H1 (cell line): Measurements from ENCODE around the gene LDLRAD3. TPM values are rescaled to one million over a fixed set of nuclear protein-coding genes. Genes with fewer than 3 reads are reported as not detected.

ENCODE experiments used
- CTCF ChIA-PET: fragments of 300-600 bp; sonication (Branson Sonifier 250); formaldehyde crosslinking; loops from one replicate; lab custom pipeline; 2021; ENCODE audit not compliant: partially characterized antibody; lab: Charles Lee
- POLR2A ChIA-PET: fragments of 300-600 bp; sonication (Branson Sonifier 250); formaldehyde crosslinking; loops from one replicate; lab custom pipeline; 2021; ENCODE audit warnings: inconsistent platforms; ENCODE audit not compliant: partially characterized antibody; lab: Charles Lee
- DNase-seq, 2 experiments: peaks; one replicate each; pipeline versions ENCODE4 v3.0.0 to v3.0.0-alpha.2; 2010 to 2022; ENCODE audit warnings: low spot score in 2 of 2, low read depth in 1 of 2, mixed read lengths in 1 of 2
- FAIRE-seq: peaks from 2 replicates; lab custom pipeline; 2011; peaks lifted over from hg19 to GRCh38; lab: Jason Lieb, UNC
- H2AFZ ChIP-seq: 2 replicates; pipeline ENCODE4 v1.8.1; 2012; ENCODE audit warnings: low read length, inconsistent platforms
- H2AK5ac ChIP-seq: 2 replicates; pipeline ENCODE4 v1.6.1; 2013; ENCODE audit warnings: low read depth, low read length
- H2BK120ac ChIP-seq: replicated peaks from 2 replicates; pipeline ENCODE3; 2013; ENCODE audit warnings: low read depth, low read length, inconsistent platforms
- H2BK12ac ChIP-seq: 2 replicates; pipeline ENCODE4 v1.6.1; 2013; ENCODE audit warnings: low read depth, low read length
- H2BK15ac ChIP-seq: 2 replicates; pipeline ENCODE4 v1.6.1; 2013; ENCODE audit warnings: low read length
- H2BK20ac ChIP-seq: 2 replicates; pipeline ENCODE4 v1.6.1; 2013; ENCODE audit warnings: low read length
- H2BK5ac ChIP-seq: 2 replicates; pipeline ENCODE4 v1.6.1; 2013; ENCODE audit warnings: low read depth, low read length
- H3K14ac ChIP-seq: 2 replicates; pipeline ENCODE4 v1.6.1; 2013; ENCODE audit warnings: inconsistent platforms; ENCODE audit not compliant: insufficient read length
- H3K18ac ChIP-seq: 2 replicates; pipeline ENCODE4 v1.6.1; 2013; ENCODE audit warnings: low read length; ENCODE audit errors: extremely low read depth
- H3K23ac ChIP-seq: 2 replicates; pipeline ENCODE4 v1.6.1; 2013; ENCODE audit warnings: inconsistent platforms; ENCODE audit not compliant: insufficient read length
- H3K23me2 ChIP-seq: 2 replicates; pipeline ENCODE4 v1.6.1; 2013; ENCODE audit warnings: low read depth, low read length
- H3K27ac ChIP-seq: 2 replicates; pipeline ENCODE4 v1.6.1; 2011; ENCODE audit warnings: low read depth, low read length, inconsistent platforms
- H3K27me3 ChIP-seq, 4 experiments: replicated peaks in 1 of 4; 1 replicate in 1 of 4; 2 replicates in 3 of 4; pipeline versions ENCODE4 v1.6.1 to v1.8.1; 2011 to 2013; ENCODE audit warnings: low read length in 3 of 4, mild to moderate bottlenecking in 3 of 4, inconsistent platforms in 2 of 4, mixed read lengths in 2 of 4, moderate library complexity in 1 of 4; ENCODE audit not compliant: control insufficient read depth in 3 of 4, insufficient read depth in 3 of 4; ENCODE audit errors: extremely low read depth in 1 of 4
- H3K36me3 ChIP-seq, 4 experiments: 2 replicates each; pipeline versions ENCODE4 v1.6.1 to v1.8.1; 2011 to 2013; ENCODE audit warnings: mild to moderate bottlenecking in 4 of 4, low read length in 3 of 4, moderate library complexity in 2 of 4, control low read depth in 1 of 4, inconsistent platforms in 1 of 4; ENCODE audit not compliant: insufficient read depth in 4 of 4, control insufficient read depth in 2 of 4
- H3K4ac ChIP-seq: replicated peaks from 2 replicates; pipeline ENCODE3; 2013; ENCODE audit warnings: low read length, low read depth, mixed read lengths, inconsistent platforms; ENCODE audit not compliant: insufficient read length
- H3K4me1 ChIP-seq, 4 experiments: replicated peaks in 1 of 4; 1 replicate in 1 of 4; 2 replicates in 3 of 4; pipeline versions ENCODE4 v1.6.1 to v1.8.1; 2011 to 2013; ENCODE audit warnings: low read length in 3 of 4, inconsistent platforms in 2 of 4, mixed read lengths in 1 of 4; ENCODE audit not compliant: insufficient read depth in 4 of 4, control insufficient read depth in 3 of 4
- H3K4me2 ChIP-seq, 2 experiments: 2 replicates each; pipeline versions ENCODE4 v1.6.1 to v1.8.1; 2011 to 2013; ENCODE audit warnings: low read depth in 2 of 2, low read length in 2 of 2, control low read depth in 1 of 2, inconsistent platforms in 1 of 2, mild to moderate bottlenecking in 1 of 2; ENCODE audit not compliant: insufficient read depth in 1 of 2
- H3K4me3 ChIP-seq, 4 experiments: fragments of 200-600, 300-600 bp in 1 of 4; sonication (generic), shearing (Covaris generic), sonication (Bioruptor Twin) in 1 of 4; 2 replicates each; pipeline versions ENCODE4 v1.5.1 to v1.8.1; 2011 to 2016; ENCODE audit warnings: low read length in 4 of 4, low read depth in 3 of 4, control low read depth in 2 of 4, inconsistent platforms in 2 of 4, mild to moderate bottlenecking in 2 of 4, mixed read lengths in 1 of 4, moderate library complexity in 1 of 4; ENCODE audit not compliant: insufficient read depth in 2 of 4; ENCODE audit errors: extremely low read depth in 1 of 4
- H3K56ac ChIP-seq: replicated peaks from 2 replicates; pipeline ENCODE3; 2013; ENCODE audit warnings: low read depth, mild to moderate bottlenecking, mixed read lengths, low read length, inconsistent platforms; ENCODE audit not compliant: insufficient read length
- H3K79me1 ChIP-seq: 2 replicates; pipeline ENCODE4 v1.6.1; 2013; ENCODE audit warnings: low read depth, low read length, control low read depth
- H3K79me2 ChIP-seq, 2 experiments: 2 replicates each; pipeline versions ENCODE4 v1.6.1 to v1.8.1; 2012 to 2013; ENCODE audit warnings: low read length in 2 of 2, mild to moderate bottlenecking in 2 of 2, inconsistent platforms in 1 of 2; ENCODE audit not compliant: insufficient read depth in 2 of 2, control insufficient read depth in 1 of 2
- H3K9ac ChIP-seq, 4 experiments: replicated peaks in 1 of 4; 1 replicate in 1 of 4; 2 replicates in 3 of 4; pipeline versions ENCODE4 v1.6.1 to v1.8.1; 2011 to 2013; ENCODE audit warnings: low read depth in 3 of 4, low read length in 3 of 4, control low read depth in 2 of 4, mild to moderate bottlenecking in 2 of 4, moderate library complexity in 2 of 4, inconsistent platforms in 1 of 4; ENCODE audit errors: extremely low read depth in 1 of 4
- H3K9me3 ChIP-seq, 2 experiments: 2 replicates each; pipeline versions ENCODE4 v1.6.1 to v1.8.1; 2012 to 2013; ENCODE audit warnings: mild to moderate bottlenecking in 2 of 2, moderate library complexity in 2 of 2, control low read depth in 1 of 2, inconsistent platforms in 1 of 2, low read depth in 1 of 2, low read length in 1 of 2, mixed read lengths in 1 of 2; ENCODE audit not compliant: insufficient read depth in 2 of 2
- H4K20me1 ChIP-seq, 2 experiments: replicated peaks in 1 of 2; 2 replicates each; pipeline versions ENCODE3 to v1.8.1; 2011 to 2013; ENCODE audit warnings: inconsistent platforms in 2 of 2, low read length in 2 of 2, mild to moderate bottlenecking in 1 of 2; ENCODE audit not compliant: insufficient read depth in 2 of 2, control insufficient read depth in 1 of 2
- H4K5ac ChIP-seq: 2 replicates; pipeline ENCODE4 v1.6.1; 2013; ENCODE audit warnings: low read length, low read depth, mixed read lengths, inconsistent platforms; ENCODE audit not compliant: insufficient read length
- H4K8ac ChIP-seq: 2 replicates; pipeline ENCODE4 v1.8.0; 2013; ENCODE audit warnings: mild to moderate bottlenecking, moderate library complexity, low read length, inconsistent platforms; ENCODE audit not compliant: insufficient read depth; ENCODE audit errors: extremely low read depth
- H4K91ac ChIP-seq: replicated peaks from 2 replicates; pipeline ENCODE3; 2013; ENCODE audit warnings: low read length, mixed read lengths, inconsistent platforms; ENCODE audit not compliant: insufficient read length
- CBX5 ChIP-seq: fragments of 300-800, 300-1000 bp; sonication (generic); IDR thresholded peaks from 2 replicates; pipeline ENCODE4 v1.7.1; 2016; ENCODE audit warnings: antibody characterized with exemption, low read length, low read depth
- JUN ChIP-seq: IDR thresholded peaks from 2 replicates; pipeline ENCODE4 v1.6.1; 2011; ENCODE audit warnings: low read depth, mild to moderate bottlenecking, improper control_type of control experiment, low read length
- KDM1A ChIP-seq: fragments of 200-600, 300-600 bp; sonication (generic); IDR thresholded peaks from 2 replicates; pipeline ENCODE4 v1.7.1; 2016; ENCODE audit warnings: mild to moderate bottlenecking, low read length, borderline replicate concordance
- NANOG ChIP-seq: IDR thresholded peaks from 2 replicates; pipeline ENCODE4 v1.6.1; 2011; ENCODE audit warnings: low read length, low read depth, mild to moderate bottlenecking, inconsistent platforms; ENCODE audit not compliant: insufficient read depth, poor library complexity, severe bottlenecking
- SP1 ChIP-seq: IDR thresholded peaks from 2 replicates; pipeline ENCODE4 v1.6.1; 2011; ENCODE audit warnings: low read depth, low read length
- SP2 ChIP-seq: IDR thresholded peaks from 2 replicates; pipeline ENCODE4 v1.6.1; 2012; ENCODE audit warnings: mild to moderate bottlenecking, low read length, inconsistent platforms
- TBP ChIP-seq: IDR thresholded peaks from 2 replicates; pipeline ENCODE4 v1.6.1; 2011; ENCODE audit warnings: low read depth, low read length, improper control_type of control experiment
- WGBS, 2 experiments: shearing (Covaris generic) in 1 of 2; methylation state at CpG; one replicate each; pipeline versions ENCODE4 v1.1.6 to v1.1.7; 2013 to 2015; ENCODE audit warnings: low lambda C conversion rate in 2 of 2, mixed read lengths in 2 of 2, inconsistent platforms in 1 of 2, low coverage in 1 of 2, missing lambda C conversion rate in 1 of 2; ENCODE audit not compliant: insufficient replicate concordance in 2 of 2, insufficient coverage in 1 of 2, insufficient read length in 1 of 2; ENCODE audit errors: extremely low coverage in 1 of 2, missing lambda C conversion rate in 1 of 2; 5-methylcytosine and 5-hydroxymethylcytosine counted together
- polyA plus RNA-seq, 7 experiments: library from polyadenylated mRNA; depleted of rRNA in 3 of 7; stranded (reverse) in 5 of 7; unstranded in 2 of 7; fragments of >200 nt in 5 of 7; fragments of 200-250 nt in 2 of 7; gene quantifications; 1 replicate in 5 of 7; 2 replicates in 1 of 7; 4 replicates in 1 of 7; pipeline versions ENCODE4 v1.2.1 to v1.2.3, GENCODE V29; 2011 to 2013; ENCODE audit warnings: missing spikeins in 2 of 7, mixed read lengths in 2 of 7
- total RNA-seq: library from RNA; stranded (reverse); fragmentation: NEBNext Ultra II Directional; extraction: Animal tissue kit (Norgen Biotek cat#: 25700); gene quantifications from 2 replicates; pipeline ENCODE4 v1.2.1, GENCODE V29; 2021
- TF ChIP-seq, protein P1 (sequence below): IDR thresholded peaks from 2 replicates; pipeline ENCODE4 v1.6.1; 2011; ENCODE audit warnings: low read length, improper control_type of control experiment
- TF ChIP-seq, protein P2 (sequence below): IDR thresholded peaks from 2 replicates; pipeline ENCODE4 v1.6.1; 2012; ENCODE audit warnings: inconsistent platforms
- TF ChIP-seq, protein P3 (sequence below): IDR thresholded peaks from 2 replicates; pipeline ENCODE4 v1.6.1; 2012; ENCODE audit warnings: low read length, inconsistent platforms

The LDLRAD3 gene
- total and polyA plus RNA-seq, 2 of the 8 experiments (the other 6 are each of a cell fraction or from before 2014, with no cell fraction given) = 18.6 to 22.8 TPM

DNA sequence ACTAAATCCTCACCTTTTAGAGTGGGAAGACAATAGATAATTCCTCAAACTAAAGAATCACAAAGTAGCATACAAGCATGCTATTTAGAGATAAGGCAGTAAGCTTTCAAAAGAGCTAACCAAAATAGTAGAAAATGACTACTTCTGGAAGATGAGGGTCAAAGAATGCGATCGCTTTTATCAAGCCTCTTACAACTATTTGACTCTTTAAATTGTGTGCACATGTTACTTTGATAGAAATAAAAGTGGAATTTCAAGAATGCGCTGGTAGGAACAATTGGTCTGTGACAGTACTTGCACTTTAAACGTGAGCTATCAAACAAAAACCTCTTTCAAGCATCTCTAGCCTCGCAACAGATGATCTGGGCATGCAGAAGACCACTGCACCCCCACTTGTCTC, 248.1 kb downstream of the LDLRAD3 start:
- H3K4ac ChIP-seq = no peak overlapping the region
- no peak overlapping the region for H2BK20ac ChIP-seq
- H2AFZ ChIP-seq = no peak overlapping the region
- peaks cover 0 to 16% (median 9%) of the 10 kb centered on the region in 4 experiments; a peak in 4 of 7 replicates for H3K4me1 ChIP-seq
- WGBS, 2 experiments = 84% methylated on average over 5 of the region's 5 CpGs; no CpG with 5 or more reads in 1 of the 2 experiments
- POLR2A ChIA-PET = no interaction called here
- no peak overlapping the region for H3K18ac ChIP-seq
- no peak overlapping the region for H4K91ac ChIP-seq
- H3K27ac ChIP-seq = no peak overlapping the region
- no peak overlapping the region for H2BK15ac ChIP-seq
- H3K56ac ChIP-seq = no peak overlapping the region
- no peaks in the 10 kb centered on the region for H3K79me2 ChIP-seq
- no peak overlapping the region for H3K4me2 ChIP-seq
- H2BK120ac ChIP-seq = no peak overlapping the region
- no peaks in the 10 kb centered on the region; the same call in 1 of the 2 replicates for H3K79me1 ChIP-seq
- no peak overlapping the region for H3K14ac ChIP-seq
- H2AK5ac ChIP-seq = no peak overlapping the region
- H3K9me3 ChIP-seq = 0 out of 4 replicates have a peak, but pooled peaks cover 0 to 2% of the 10 kb centered on the region in 2 experiments
- H3K36me3 ChIP-seq = no peaks in the 10 kb centered on the region
- H4K8ac ChIP-seq = no peak overlapping the region
- no peak overlapping the region for H3K4me3 ChIP-seq
- H2BK12ac ChIP-seq = no peak overlapping the region
- H3K23ac ChIP-seq = no peak overlapping the region
- CTCF ChIA-PET = interaction anchor here (0.8 to 2.9 kb wide), 3 partner anchors 14 to 149 kb away, joined by 3 to 10 read pairs (median 5); no protein-coding TSS in a partner anchor
- H3K23me2 ChIP-seq = no peaks in the 10 kb centered on the region
- H4K5ac ChIP-seq = no peak overlapping the region
- H4K20me1 ChIP-seq = no peaks in the 10 kb centered on the region
- DNase-seq (no peak), FAIRE-seq (no peak)
- no peaks in the 10 kb centered on the region for H3K27me3 ChIP-seq
- H3K9ac ChIP-seq = no peak overlapping the region
- no peak overlapping the region for H2BK5ac ChIP-seq
- TF ChIP-seq SP2 (no peak), KDM1A (no peak), TBP (no peak), JUN (no peak), SP1 (no peak), CBX5 (no peak), NANOG (no peak)
- TF ChIP-seq, protein P1, sequence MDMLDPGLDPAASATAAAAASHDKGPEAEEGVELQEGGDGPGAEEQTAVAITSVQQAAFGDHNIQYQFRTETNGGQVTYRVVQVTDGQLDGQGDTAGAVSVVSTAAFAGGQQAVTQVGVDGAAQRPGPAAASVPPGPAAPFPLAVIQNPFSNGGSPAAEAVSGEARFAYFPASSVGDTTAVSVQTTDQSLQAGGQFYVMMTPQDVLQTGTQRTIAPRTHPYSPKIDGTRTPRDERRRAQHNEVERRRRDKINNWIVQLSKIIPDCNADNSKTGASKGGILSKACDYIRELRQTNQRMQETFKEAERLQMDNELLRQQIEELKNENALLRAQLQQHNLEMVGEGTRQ = no peak
- TF ChIP-seq, protein P2, sequence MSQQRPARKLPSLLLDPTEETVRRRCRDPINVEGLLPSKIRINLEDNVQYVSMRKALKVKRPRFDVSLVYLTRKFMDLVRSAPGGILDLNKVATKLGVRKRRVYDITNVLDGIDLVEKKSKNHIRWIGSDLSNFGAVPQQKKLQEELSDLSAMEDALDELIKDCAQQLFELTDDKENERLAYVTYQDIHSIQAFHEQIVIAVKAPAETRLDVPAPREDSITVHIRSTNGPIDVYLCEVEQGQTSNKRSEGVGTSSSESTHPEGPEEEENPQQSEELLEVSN = no peak
- TF ChIP-seq, protein P3, sequence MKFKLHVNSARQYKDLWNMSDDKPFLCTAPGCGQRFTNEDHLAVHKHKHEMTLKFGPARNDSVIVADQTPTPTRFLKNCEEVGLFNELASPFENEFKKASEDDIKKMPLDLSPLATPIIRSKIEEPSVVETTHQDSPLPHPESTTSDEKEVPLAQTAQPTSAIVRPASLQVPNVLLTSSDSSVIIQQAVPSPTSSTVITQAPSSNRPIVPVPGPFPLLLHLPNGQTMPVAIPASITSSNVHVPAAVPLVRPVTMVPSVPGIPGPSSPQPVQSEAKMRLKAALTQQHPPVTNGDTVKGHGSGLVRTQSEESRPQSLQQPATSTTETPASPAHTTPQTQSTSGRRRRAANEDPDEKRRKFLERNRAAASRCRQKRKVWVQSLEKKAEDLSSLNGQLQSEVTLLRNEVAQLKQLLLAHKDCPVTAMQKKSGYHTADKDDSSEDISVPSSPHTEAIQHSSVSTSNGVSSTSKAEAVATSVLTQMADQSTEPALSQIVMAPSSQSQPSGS = no peak
